Endodermal cell (in vitro differentiated cells): ENCODE results near the gene SCGB1D1. TPM values are rescaled to one million over a fixed set of nuclear protein-coding genes. Genes with fewer than 3 reads are reported as not detected.
"Not testable (repeated sequence)": the region's sequence is repeated elsewhere in the genome, so short reads cannot be mapped to it uniquely, and the experiment has no call there.

Experiments
- DNase-seq: peaks from one replicate; pipeline ENCODE4 v3.0.0-alpha.2; 2017
- H3K27ac ChIP-seq: 2 replicates; pipeline ENCODE4 v1.5.1; 2013; ENCODE audit warnings: mild to moderate bottlenecking, low read depth, low read length, moderate library complexity
- H3K27me3 ChIP-seq: 2 replicates; pipeline ENCODE4 v1.6.1; 2013; ENCODE audit warnings: mild to moderate bottlenecking, low read length, moderate library complexity; ENCODE audit not compliant: insufficient read depth, control insufficient read depth, poor library complexity, severe bottlenecking
- H3K36me3 ChIP-seq: 2 replicates; pipeline ENCODE4 v1.7.0; 2013; ENCODE audit warnings: mild to moderate bottlenecking, low read length, moderate library complexity; ENCODE audit not compliant: control insufficient read depth, insufficient read depth
- H3K4me1 ChIP-seq: one replicate; pipeline ENCODE4 v1.7.0; 2013; ENCODE audit warnings: low read length; ENCODE audit not compliant: control insufficient read depth, insufficient read depth
- H3K4me3 ChIP-seq: 2 replicates; pipeline ENCODE4 v1.5.1; 2013; ENCODE audit warnings: mild to moderate bottlenecking, low read length, moderate library complexity
- H3K9ac ChIP-seq: 2 replicates; pipeline ENCODE4 v1.6.1; 2013; ENCODE audit warnings: mild to moderate bottlenecking, low read length, moderate library complexity; ENCODE audit not compliant: poor library complexity, severe bottlenecking; ENCODE audit errors: extremely low read depth
- H3K9me3 ChIP-seq: 2 replicates; pipeline ENCODE4 v1.6.1; 2013; ENCODE audit warnings: mild to moderate bottlenecking, low read length, moderate library complexity; ENCODE audit not compliant: control insufficient read depth
- H3K27ac Mint-ChIP-seq: 2 replicates; pipeline ENCODE4 v1.8.0; 2020; ENCODE audit warnings: mixed read lengths
- H3K27me3 Mint-ChIP-seq: 2 replicates; pipeline ENCODE4 v1.8.0; 2021; ENCODE audit warnings: mild to moderate bottlenecking, mixed read lengths; ENCODE audit not compliant: insufficient read depth
- H3K36me3 Mint-ChIP-seq: 2 replicates; pipeline ENCODE4 v1.8.0; 2020; ENCODE audit warnings: low read depth, mixed read lengths
- H3K4me1 Mint-ChIP-seq: 2 replicates; pipeline ENCODE4 v1.8.0; 2020; ENCODE audit warnings: mixed read lengths
- H3K4me3 Mint-ChIP-seq: 2 replicates; pipeline ENCODE4 v1.8.0; 2020; ENCODE audit warnings: mild to moderate bottlenecking, moderate library complexity, mixed read lengths
- H3K9me3 Mint-ChIP-seq: 2 replicates; pipeline ENCODE4 v1.8.0; 2020; ENCODE audit warnings: mild to moderate bottlenecking, mixed read lengths
- WGBS, 2 experiments: methylation state at CpG; one replicate each; pipeline versions ENCODE4 v1.1.5 to v1.1.7; 2013; ENCODE audit warnings: missing lambda C conversion rate in 2 of 2, mixed read lengths in 1 of 2; ENCODE audit not compliant: insufficient coverage in 1 of 2, insufficient read length in 1 of 2; 5-methylcytosine and 5-hydroxymethylcytosine counted together
- total RNA-seq, 2 donors: library from RNA; stranded (reverse); fragmentation: NEBNext Ultra II Directional in 1 of 2; extraction: Animal tissue kit (Norgen Biotek cat#: 25700) in 1 of 2; gene quantifications; 2 replicates in 1 of 2; 3 replicates in 1 of 2; pipeline ENCODE4 v1.2.1, GENCODE V29; 2021
- TF ChIP-seq, protein P1 (sequence below): fragments of 200-600 bp; sonication (generic); conservative IDR thresholded peaks from 2 replicates; pipeline ENCODE4 v1.5.0; 2021; ENCODE audit warnings: antibody characterized with exemption, mild to moderate bottlenecking

Gene SCGB1D1
- total RNA-seq, 2 donors from 2014 or later: not detected

DNA sequence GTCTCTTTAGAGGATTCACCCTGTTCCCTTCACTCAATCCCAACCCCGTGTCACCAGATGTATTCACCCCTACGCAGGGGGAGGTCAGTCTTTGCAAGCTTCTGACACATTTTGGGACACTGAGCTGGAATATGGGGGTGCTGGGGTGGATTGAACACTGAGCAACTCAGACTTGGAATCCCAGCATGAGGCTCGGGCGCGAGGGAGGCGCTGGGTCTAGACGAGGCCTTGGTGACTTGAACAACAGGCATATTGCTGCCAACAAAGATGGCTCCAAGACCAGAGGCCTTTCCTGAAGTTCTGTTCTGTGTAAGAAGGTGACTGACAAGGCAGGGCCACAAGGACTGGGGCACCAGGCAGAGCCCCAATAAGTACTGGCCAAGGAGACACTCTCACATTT lies 15.4 kb downstream of the SCGB1D1 start:
- Histone ChIP-seq H3K9me3 (no peaks in the 10 kb centered on the region), H3K27ac (no peak overlapping the region), H3K9ac (no peak overlapping the region), H3K4me3 (no peak overlapping the region), H3K36me3 (no peaks in the 10 kb centered on the region), H3K27me3 (no peaks in the 10 kb centered on the region), H3K4me1 (no peaks in the 10 kb centered on the region)
- Mint-ChIP-seq H3K4me3 (no peak overlapping the region), H3K27me3 (no peaks in the 10 kb centered on the region), H3K36me3 (no peaks in the 10 kb centered on the region), H3K27ac (no peak overlapping the region), H3K4me1 (no peaks in the 10 kb centered on the region), H3K9me3 (no peaks in the 10 kb centered on the region)
- DNase-seq: no peak
- TF ChIP-seq, protein P1, sequence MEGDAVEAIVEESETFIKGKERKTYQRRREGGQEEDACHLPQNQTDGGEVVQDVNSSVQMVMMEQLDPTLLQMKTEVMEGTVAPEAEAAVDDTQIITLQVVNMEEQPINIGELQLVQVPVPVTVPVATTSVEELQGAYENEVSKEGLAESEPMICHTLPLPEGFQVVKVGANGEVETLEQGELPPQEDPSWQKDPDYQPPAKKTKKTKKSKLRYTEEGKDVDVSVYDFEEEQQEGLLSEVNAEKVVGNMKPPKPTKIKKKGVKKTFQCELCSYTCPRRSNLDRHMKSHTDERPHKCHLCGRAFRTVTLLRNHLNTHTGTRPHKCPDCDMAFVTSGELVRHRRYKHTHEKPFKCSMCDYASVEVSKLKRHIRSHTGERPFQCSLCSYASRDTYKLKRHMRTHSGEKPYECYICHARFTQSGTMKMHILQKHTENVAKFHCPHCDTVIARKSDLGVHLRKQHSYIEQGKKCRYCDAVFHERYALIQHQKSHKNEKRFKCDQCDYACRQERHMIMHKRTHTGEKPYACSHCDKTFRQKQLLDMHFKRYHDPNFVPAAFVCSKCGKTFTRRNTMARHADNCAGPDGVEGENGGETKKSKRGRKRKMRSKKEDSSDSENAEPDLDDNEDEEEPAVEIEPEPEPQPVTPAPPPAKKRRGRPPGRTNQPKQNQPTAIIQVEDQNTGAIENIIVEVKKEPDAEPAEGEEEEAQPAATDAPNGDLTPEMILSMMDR: no peak
- WGBS, 2 experiments: 94 to 100% methylated on average over 1 to 7 of the region's 7 CpGs

DNA sequence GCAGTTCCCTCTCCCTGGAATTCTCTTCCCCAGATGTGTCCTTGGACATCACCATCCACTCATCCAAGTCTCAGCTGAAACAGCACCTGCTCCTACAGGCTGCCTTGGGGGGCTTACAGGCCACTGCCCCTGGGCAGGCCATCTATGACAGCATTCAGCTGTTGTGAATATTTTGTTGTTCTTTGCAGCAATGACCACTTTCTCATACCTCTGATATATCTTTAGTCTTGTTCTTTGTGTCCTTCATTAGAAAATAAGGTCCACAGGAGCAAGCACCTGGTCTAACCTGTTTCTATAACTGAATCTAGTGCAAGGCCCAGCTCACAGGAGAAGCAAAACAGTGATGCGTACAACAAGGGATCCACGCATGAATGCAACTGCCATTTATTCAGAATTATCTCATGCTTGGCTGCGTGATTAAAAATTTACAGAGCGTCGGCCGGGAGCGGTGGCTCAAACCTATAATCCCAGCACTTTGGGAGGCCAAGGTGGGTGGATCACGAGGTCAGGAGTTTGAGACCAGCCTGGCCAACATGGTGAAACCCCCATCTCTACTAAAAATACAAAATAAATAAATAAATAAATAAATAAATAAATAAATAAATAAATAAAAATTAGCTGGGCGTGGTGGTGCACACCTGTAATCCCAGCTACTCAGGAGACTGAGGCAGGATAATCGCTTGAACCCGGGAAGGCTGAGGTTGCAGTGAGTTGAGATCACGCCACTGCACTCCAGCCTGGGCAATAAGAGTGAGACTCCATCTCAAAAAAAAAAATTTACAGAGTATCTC lies 16.5 kb downstream of the SCGB1D1 start:
- not testable (repeated sequence) for H3K4me1 Mint-ChIP-seq, H3K9ac ChIP-seq, H3K36me3 Mint-ChIP-seq, H3K4me3 Mint-ChIP-seq, H3K27me3 Mint-ChIP-seq, H3K4me3 ChIP-seq, H3K27me3 ChIP-seq, H3K9me3 ChIP-seq, H3K4me1 ChIP-seq, H3K27ac Mint-ChIP-seq, H3K27ac ChIP-seq, DNase-seq, H3K36me3 ChIP-seq, H3K9me3 Mint-ChIP-seq
- WGBS, 2 experiments: 89 to 91% methylated on average over 4 to 11 of the region's 12 CpGs

DNA sequence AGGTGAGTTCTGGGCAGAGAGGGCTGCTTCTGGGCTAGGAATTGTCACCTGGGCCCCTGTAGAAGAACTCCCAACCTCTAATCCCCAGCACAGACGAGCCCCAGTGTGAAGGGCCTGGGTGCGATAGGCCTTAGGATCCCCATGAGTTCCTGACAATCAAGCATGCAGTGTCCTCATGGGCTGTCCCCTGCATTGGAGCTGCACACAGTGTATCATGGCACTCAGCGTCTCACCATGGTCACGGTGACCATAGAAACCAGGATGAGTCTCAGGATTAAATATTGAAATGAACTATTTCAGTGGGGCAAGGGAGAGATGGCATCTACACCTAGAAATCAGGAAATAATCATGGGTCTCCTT lies 18.7 kb downstream of the SCGB1D1 start:
- Histone ChIP-seq H3K9ac (no peak overlapping the region), H3K27me3 (no peaks in the 10 kb centered on the region), H3K9me3 (no peaks in the 10 kb centered on the region), H3K36me3 (no peaks in the 10 kb centered on the region), H3K4me1 (no peaks in the 10 kb centered on the region), H3K27ac (no peak overlapping the region), H3K4me3 (no peak overlapping the region)
- Mint-ChIP-seq H3K9me3 (no peaks in the 10 kb centered on the region), H3K27ac (no peak overlapping the region), H3K4me1 (no peaks in the 10 kb centered on the region), H3K27me3 (no peaks in the 10 kb centered on the region), H3K4me3 (no peak overlapping the region), H3K36me3 (no peaks in the 10 kb centered on the region)
- 67 to 75% methylated on average over 2 to 4 of the region's 4 CpGs for WGBS, 2 experiments
- DNase-seq: no peak
- TF ChIP-seq, protein P1: no peak
